HG02852 (cell line): Measurements from ENCODE around the gene LCN15.
"Not testable (repeated sequence)": the region's sequence is repeated elsewhere in the genome, so short reads cannot be mapped to it uniquely, and the experiment has no call there.

ENCODE experiments used
- ATAC-seq: cut with Tn5 transposase; IDR thresholded peaks from one replicate; pipeline ENCODE4 v1.9.1; 2021; ENCODE audit warnings: mild to moderate bottlenecking, moderate library complexity; ENCODE audit not compliant: unreplicated experiment

LCN15 gene

DNA sequence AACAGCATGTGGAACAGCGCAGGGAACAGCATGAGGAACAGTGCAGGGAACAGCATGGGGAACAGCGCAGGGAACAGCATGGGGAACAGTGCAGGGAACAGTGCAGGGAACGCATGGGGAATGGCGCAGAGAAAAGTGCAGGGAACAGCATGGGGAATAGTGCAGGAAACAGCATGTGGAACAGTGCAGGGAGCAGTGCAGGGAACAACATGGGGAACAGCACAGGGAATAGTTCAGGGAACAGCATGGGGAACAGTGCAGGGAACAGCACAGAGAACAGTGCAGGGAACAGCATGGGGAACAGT, 8.2 kb downstream of the LCN15 start:
- no peak for ATAC-seq

DNA sequence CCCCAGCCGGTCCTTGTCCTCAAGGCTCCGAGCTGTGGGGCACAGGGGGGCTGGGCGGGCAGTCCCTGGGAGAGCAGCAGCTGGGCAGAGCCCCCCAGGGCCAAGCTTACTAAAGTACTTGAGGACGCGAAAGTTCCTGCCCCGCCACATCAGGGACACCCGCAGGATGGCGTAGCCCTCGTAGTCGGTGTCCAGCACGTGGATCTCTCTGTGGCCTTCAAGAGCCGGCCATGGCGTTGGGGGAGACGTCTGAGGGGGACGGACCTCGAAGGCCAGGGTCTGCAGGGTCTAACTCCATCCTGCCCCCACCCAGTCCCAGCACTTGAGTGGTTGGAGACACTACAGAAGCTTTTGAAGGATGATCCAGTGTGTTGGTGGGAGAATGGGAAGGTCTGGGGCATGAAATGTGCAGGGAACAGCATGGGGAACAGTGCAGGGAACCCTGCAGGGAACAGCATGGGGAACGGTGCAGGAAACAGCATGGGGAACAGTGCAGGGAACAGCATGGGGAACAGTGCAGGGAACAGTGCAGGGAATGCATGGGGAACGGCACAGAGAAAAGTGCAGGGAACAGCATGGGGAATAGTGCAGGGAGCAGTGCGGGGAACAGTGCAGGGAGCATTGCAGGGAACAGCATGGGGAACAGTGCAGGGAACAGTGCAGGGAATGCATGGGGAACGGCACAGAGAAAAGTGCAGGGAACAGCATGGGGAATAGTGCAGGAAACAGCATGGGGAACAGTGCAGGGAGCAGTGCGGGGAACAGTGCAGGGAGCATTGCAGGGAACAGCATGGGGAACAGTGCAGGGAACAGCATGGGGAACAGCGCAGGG, 8.8 kb downstream of the LCN15 start:
- not testable (repeated sequence) for ATAC-seq

DNA sequence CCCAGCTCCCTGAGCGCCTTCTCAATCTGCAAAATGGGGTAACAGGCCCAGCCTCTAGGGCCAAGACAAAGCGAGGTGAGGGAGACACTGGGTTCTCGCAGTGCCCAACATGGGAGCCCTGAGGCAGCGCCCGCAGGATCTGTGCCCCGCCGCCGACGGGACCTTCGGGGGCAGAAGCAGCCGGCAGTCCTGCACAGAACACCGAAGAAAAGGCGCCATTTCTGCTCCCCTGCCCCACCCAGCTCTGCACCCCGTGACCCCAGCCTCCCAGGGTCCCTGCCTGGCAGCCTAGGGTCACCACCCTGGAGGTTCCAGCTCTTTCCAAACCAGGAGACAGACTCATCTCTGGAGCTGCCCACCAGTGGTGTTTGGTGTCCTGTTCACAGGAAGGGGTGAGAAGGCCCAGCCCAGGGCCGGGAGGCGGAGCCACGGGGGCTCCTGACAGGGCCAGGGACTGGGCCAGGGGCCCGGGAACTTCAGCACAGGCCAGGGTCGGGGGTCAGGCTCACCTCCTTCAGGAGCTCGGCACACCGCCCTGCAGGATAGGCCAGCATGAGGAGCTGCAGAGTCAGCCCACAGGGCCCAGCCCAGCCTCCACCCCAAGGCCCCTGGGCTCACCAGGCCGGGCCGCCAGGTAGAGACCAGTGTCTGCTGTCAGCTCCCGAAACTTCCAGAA, 9.6 kb downstream of the LCN15 start:
- ATAC-seq, result no peak

DNA sequence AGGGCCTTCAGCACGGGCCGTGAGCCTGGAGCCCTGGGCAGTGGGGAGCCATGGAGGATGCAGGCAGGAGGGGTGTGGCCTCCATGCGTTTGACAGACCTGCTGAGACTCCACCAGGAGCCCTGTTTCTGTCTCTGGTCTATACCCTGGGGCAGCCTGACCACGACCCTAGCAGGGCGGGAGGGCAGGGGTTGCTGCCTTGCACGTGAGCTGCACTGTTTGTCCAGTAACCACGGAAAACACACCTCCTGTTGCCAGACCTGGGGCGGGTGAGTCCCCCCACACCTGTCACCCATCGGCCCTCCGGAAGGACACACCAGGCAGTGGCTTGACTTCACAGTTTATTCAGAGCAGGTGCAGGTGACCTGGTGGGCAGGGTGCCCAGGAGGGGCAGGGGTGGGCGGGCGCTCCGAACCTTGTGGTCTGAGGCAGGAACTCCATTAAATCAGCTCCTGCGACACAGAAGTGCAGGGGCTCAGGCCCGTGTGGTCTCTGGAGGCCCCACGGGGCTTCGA, 10.2 kb downstream of the LCN15 start:
- ATAC-seq, result no peak

DNA sequence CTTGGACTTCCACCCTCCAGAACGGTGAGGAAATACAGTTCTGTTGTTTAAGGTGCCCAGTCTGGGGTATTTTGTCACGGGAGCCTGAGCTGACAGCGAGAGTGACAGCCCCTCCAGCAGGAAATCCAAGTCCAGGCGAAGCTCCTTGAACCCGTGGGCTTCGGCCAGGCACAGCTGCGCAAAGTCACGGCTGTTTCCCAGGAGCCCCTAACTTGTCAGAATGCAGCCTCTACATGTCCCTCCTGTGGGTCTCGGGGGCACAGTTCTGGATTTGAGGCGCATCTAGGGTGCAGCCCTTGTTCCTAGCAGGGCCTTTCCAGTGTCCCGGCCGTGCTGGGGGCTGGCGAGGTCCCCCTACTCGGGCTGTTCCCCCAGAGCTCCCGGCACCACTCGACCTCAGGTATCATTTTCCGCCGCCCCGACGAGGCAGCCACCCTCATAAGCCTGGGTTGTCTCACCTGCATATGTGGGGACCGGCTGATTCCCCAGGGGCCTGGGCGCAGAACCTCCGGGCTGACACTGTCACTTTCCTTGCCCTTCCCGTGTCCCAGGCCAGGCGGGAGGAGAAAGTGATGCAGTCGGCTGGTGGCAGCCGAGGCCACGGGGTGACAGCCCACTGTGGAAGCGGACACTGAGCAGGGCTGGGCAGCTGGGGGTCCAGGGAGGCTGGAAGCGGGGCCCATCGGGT, 10.8 kb downstream of the LCN15 start:
- ATAC-seq, result no peak

DNA sequence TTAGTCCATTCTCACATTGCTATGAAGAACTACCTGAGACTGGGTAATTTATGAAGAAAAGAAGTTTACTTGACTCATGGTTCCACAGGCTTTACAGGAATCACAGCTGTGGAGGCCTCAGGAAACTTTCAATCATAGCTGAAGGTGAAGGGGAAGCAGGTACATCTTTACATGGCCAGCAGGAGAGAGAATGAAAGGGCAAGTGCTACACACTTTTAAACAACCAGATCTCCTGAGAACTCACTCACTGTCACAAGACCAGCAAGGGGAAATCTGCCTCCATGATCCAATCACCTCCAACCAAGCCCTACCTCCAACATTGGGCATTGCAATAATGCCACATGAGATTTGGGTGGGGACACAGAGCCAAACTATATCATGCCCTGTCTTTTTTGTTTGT, 12.5 kb downstream of the LCN15 start:
- ATAC-seq, result no peak

DNA sequence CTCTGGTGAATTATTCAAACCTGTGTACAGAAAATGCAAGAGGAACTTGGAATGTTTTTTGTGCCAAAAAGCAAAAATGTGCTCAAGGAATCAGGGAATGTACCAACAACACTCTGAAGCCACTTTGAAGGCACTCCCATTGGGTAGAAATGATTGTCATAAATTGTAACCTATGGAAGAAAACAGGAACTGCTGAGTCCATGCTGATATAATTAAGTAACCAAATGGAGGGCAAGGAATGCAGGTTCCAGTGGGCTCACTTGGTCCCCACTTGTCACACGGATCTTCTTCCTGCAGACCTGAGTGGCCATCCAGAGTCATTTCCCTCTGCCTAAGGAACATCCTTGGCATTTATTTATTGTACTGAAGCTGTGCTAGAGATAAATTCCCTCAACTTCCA, 13.1 kb downstream of the LCN15 start:
- ATAC-seq, result no peak

DNA sequence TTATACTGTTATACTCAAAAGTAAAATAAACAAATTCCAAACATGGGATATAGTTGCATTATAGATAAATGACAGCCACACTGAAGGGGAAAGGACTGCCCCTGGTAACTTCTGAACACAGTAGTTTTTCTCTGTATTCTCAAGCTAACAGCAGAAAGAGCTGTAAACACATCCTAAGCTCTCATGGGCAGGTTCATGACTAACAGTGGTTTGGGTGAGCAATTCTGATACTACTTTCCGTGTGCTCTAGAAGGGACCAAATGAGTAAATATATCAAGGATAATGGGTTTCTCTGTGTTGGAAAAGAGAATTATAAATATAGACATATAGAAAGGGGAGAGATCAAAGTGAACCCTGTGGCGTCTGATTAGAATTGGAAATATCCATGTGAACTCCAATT, 13.8 kb downstream of the LCN15 start:
- no peak for ATAC-seq

DNA sequence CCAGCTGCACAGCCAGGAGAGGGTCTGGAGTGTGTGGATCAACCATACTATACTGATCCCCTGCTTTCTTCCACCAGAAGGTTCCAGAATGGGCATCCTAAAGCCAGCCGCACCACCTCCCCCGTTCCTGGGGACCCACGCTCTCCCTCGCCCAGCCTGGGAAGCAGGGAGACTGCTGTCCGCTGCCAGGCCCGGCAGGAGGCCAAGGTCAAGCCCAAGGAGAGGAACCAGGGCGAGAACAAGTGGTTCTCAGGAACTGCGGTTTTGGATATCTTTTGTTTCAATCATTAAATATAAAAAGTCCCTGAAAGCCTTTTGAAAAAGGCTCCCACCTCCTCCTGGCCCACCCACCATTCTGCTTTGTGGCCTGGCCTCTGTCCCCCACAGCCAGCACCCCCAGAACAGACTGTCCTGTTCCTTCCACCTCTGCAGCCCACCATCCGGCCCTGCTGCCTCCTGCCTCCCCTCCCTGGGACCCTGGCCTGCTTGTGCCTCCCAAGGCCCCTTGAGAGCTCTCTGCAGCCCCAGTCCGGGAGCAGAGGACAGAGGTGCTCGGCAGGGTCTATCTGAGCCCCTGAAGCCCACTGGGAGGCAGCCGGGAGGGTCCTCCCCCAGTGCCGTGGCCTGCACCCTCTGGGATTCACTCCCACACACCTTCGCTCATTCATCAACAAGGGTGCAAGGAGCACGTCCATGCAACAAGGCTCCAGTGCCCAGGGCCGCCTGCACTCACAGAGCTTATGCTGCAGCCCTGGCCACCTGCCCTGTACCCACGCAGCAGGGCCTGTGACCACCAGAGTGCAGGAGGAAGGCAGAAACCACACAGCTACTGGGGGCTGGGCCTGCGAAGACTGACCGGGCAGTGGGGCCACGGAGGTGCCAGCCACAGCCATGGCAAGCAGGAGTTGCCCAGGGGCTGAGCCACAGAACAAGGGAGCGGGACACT, 15.4 kb downstream of the LCN15 start:
- ATAC-seq, result no peak

DNA sequence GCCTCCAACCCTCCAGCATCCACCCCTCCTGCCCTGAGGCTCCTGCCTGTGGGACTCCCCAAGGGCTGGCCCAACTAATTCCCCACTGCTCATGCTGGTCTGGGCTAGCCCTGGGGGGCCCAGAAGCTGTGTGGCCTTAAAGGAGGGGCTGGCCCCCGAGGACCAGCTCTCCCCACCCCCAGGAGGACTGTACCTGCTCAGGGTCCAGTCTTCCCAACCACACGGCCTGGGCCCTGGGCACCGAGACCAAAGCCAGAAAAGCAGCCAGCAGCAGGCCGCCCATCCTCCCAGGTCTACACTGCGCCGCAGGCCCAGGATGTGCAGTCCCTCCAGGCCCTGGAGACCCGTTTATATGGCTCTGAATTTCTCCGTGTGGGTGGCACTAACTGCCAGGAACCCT, 16.1 kb downstream of the LCN15 start, which contains the start of gene LCN6:
Gene LCN6 (minus strand): TSS at position 325 of the 400 bp plus-strand sequence. CDS start 42 bp downstream, at position 283.
- ATAC-seq, result no peak

DNA sequence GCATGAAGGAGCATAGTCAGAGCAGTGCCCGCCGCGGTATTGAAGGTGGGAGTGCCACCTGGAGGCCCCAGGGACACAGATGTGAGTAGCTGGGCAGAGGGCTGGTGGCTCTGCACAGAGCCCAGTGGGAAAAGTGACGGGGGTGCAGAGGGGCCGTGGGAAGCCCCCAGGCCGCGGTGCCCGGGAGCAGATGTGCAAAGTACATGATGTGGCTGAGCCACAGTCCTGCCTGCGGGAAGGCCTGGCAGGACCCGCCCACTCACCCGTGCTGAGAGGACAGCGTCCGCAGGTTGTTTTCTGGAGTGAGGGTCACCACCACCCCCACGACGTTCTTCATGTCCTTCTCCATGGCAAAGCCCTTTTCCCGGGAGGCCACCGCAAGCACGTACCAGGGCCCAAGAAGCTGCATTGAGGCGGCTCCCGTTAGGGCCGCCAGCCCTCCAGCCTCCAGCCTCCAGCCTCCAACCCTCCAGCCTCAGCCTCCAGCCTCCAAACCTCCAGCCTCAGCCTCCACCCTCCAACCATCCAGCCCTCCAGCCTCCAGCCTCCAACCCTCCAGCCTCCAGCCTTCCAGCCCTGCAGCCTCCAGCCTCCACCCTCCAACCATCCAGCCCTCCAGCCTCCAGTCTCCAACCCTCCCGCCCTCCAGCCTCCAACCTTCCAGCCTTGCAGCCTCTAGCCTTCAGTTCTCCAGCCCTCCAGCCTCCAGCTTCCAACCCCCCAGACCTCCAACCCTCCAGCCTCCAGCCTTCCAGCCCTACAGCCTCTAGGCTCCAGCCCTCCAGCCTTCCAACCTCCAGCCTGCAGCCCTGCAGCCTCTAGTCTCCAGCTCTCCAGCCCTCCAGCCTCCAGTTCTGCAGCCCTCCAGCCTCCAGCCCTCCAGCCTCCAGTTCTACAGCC, 16.9 kb downstream of the LCN15 start:
- ATAC-seq, result no peak

DNA sequence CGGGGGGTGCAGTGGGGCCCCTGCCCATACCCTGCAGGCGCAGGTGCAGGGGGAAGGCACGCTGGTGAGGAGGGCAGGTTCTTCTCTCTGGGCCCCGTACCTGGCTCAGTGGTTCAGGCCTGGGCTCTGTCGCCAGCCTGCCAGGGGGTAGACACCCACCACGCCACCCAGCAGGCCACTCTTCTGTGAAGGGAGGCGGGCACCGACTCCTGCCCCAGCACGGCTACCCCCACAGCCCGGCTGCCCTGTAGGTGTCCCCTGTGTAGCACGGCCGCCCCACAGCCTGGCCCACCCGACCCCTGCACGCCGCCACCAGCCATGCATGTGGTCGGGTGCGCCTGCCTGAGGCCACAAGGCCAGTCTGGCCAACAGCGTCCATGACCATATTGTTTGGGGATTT, 17.7 kb downstream of the LCN15 start:
- no peak for ATAC-seq

DNA sequence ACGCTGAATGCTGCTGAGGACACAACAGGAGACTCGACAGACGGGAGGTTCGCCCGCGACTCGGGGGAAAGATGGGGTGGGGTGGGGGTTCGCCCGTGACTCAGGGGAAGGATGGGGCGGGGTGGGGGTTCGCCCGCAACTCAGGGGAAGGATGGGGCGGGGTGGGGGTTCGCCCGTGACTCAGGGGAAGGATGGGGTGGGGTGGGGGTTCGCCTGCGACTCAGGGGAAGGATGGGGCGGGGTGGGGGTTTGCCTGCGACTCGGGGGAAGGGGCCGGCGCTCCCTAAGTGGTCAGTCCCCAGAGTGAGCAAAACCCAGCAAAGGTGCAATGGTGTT, 18.2 kb downstream of the LCN15 start:
- no peak for ATAC-seq

DNA sequence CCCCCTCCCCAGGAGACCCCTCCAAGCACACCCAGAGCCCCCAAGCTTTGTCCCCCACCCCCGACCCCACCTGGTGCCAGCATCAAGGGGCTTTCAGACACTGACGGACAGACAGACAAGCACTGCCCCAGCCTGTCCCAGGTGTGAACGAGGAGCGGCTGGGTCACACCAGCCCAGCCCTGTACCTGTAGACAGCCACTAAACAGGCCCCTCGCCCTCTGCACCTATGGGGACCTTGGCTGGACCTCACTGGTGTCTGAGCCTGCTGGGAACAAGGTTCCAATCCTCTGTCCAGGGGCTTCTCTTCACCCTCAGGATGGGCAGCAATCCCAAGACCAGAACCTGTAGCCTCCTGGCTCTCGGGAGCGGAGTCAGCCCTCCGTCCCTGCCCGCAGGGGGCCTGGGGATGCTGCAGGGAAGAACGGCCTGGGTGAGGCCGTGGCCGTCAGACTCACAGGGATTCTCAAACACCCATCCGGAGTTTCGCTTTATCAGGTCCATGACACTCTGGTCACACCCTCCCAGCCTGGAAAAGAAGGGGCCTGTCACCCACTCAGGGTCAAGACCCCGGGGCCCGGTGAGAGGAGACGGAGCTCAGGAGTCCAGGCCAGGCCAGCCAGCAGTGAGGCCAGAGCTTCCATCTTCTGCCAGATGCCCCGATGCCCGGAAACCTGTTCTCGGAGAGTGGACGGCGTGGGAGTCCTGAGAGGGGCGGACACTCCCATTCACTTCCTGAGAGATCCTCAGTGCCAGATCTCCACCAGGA, 18.7 kb downstream of the LCN15 start:
- ATAC-seq, result no peak

DNA sequence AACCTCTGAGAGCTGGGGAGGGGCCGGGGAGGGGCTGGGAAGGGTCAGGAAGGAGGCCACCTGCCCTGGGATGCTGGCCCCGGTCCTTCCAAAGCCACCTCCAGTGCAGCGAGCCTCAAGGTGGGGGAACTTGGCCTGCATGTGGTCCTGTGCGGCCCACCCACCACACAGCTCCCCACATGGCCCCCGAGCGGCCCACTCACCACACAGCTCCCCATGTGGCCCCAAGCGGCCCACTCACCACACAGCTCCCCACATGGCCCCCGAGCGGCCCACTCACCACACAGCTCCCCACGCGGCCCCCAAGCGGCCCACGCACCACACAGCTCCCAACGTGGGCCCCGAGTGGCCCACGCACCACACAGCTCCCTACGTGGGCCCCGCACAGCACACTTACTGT, 19.5 kb downstream of the LCN15 start:
- no peak for ATAC-seq

DNA sequence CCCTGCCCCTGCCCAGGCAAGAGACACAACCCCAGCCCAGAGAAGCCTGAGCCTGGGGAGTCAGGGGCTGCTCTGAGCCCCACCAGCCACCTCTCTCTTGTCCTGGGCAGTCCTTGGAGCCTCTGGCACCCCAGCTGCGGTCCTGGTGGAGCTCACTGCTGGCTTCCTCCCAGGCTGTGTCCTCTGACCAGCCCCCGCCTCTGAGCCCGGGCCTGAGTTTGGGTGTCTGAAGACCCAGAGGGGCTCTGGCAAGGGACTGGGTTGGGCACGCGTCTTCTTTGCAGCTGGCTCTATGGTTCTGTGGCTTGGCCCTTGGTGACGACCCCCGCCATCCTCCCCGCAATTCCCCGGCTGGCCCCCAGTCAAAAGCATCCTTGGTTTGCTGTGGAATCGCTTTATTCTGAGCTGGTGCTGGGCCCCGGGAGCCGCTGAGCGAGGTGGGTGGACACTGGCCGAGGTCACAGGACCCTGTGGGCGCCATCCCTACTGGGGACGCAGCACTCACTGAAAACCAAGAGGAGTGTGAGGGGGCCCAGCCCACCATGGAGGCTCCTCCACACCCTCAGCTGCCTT, 20.6 kb downstream of the LCN15 start:
- no peak for ATAC-seq

DNA sequence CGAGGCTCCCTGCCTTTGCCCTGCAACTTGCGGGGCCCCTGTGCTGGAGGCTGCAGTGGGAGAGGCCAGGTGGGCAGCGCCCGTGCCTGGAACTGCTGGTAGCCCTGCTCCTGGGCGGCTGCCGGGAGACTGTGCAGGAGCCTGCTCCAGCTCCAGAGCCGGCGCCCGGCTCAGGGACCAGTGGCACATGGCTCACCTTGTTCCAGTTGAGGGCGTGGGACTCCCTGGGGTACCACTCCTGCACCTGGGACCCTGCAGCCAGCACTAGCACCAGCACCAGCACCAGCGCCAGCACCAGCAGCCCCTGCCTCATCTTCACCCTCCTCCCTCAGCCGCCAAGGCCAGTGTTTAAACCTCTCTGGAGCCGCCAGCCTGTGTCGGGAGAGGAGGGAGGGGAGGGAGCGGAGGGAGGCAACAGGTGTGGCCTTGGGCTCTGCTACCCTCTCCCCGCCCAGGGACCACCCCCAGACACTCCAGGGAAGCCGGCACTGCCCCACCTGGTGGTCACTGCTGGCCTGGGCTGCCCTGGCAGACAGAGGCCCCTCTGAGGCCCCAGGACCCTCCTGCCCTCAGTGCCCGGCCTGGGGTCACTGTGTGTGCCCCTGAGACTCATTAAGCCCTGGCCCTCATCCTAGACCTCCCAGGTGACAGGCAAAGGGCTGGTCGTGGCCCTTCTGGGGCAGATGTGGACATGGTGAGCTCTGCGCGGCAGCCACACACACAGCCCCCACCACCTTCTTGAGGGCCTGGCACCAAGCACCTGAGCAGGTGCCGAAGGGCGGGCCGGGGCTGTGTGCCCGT, 21.5 kb downstream of the LCN15 start, which contains the start of gene LCN10:
Gene LCN10 (minus strand): TSS at position 350 of the 801 bp plus-strand sequence. CDS start 37 bp downstream, at position 313.
- ATAC-seq, result no peak
